Breast epithelium (tissue), 4 donors: ENCODE results near the gene CHRM1. TPM values are rescaled to one million over a fixed set of nuclear protein-coding genes. Genes with fewer than 3 reads are reported as not detected.
A peak's percentile ranks its signal among the peaks of the same experiment; 100 is the strongest.

Source experiments
- DNase-seq, 2 donors: peaks; one replicate each; pipeline ENCODE4 v3.0.0-alpha.2; 2019; ENCODE audit warnings: low spot score in 2 of 2
- H3K27ac ChIP-seq, 2 donors: fragments of 200-600 bp; sonication (generic) in 1 of 2; one replicate each; pipeline ENCODE4 v1.5.1; 2016 to 2019; ENCODE audit warnings: mild to moderate bottlenecking in 1 of 2
- H3K27me3 ChIP-seq, 2 donors: fragments of 200-600 bp; sonication (generic) in 1 of 2; one replicate each; pipeline versions ENCODE4 v1.5.1 to v1.6.0; 2017 to 2019; ENCODE audit warnings: control low read depth in 1 of 2, mild to moderate bottlenecking in 1 of 2
- H3K36me3 ChIP-seq: fragments of 200-600 bp; one replicate; pipeline ENCODE4 v1.5.1; 2019
- H3K4me1 ChIP-seq, 2 donors: fragments of 200-600 bp; sonication (generic); one replicate each; pipeline ENCODE4 v1.5.1; 2016 to 2019; ENCODE audit warnings: control low read depth in 1 of 2
- H3K4me3 ChIP-seq, 3 donors: fragments of 200-600 bp; sonication (generic); 1 replicate in 2 of 3; 2 replicates in 1 of 3; pipeline ENCODE4 v1.5.1; 2016 to 2019; ENCODE audit warnings: mild to moderate bottlenecking in 3 of 3, moderate library complexity in 2 of 3
- H3K9me3 ChIP-seq, 2 donors: fragments of 200-600 bp; sonication (generic) in 1 of 2; one replicate each; pipeline ENCODE4 v1.5.1; 2016 to 2019; ENCODE audit warnings: control low read depth in 1 of 2
- CTCF ChIP-seq, 3 donors: fragments of 450-650 bp; IDR thresholded peaks; one replicate each; pipeline ENCODE4 v1.5.1; 2016 to 2017; ENCODE audit warnings: antibody characterized with exemption in 3 of 3, mild to moderate bottlenecking in 3 of 3, moderate library complexity in 3 of 3
- POLR2A ChIP-seq: fragments of 450-650 bp; IDR thresholded peaks from one replicate; pipeline ENCODE4 v1.6.1; 2016; ENCODE audit warnings: antibody characterized with exemption, mild to moderate bottlenecking, moderate library complexity
- POLR2AphosphoS5 ChIP-seq, 3 donors: sonication (generic); formaldehyde crosslinking; IDR thresholded peaks; one replicate each; pipeline ENCODE4 v1.6.1; 2017; ENCODE audit warnings: antibody characterized with exemption in 3 of 3
- intact Hi-C: fragments of 100-400 bp; cut with DNase I; formaldehyde crosslinking; loops from one replicate; pipeline ENCODE4 v1.15.1; 2023; ENCODE audit warnings: low total_unique reads
- total RNA-seq, 3 donors: library from RNA; depleted of rRNA; stranded (reverse); fragments of >200 nt; gene quantifications; one replicate each; pipeline ENCODE4 v1.1.0, GENCODE V29; 2016

CHRM1 gene
- total RNA-seq, 3 donors from 2014 or later: 0.88 to 1.3 TPM; not detected in 1

GRCh38 chr11:62919898-62920640, 1.1 kb downstream of the CHRM1 start:
- TF ChIP-seq CTCF (IDR thresholded peaks at IDR 0.05): no peak
- no peak for TF ChIP-seq POLR2AphosphoS5 (IDR thresholded peaks at IDR 0.05)
- no peak for TF ChIP-seq POLR2A
- DNase-seq: no peak
- H3K36me3 ChIP-seq: no peaks in the 10 kb centered on the region
- intact Hi-C loops: no loop called here
- H3K9me3 ChIP-seq: no peaks in the 10 kb centered on the region
- no peak overlapping the region for H3K27ac ChIP-seq
- peak overlapping the region in 1 of 3 donors; percentile 57 for H3K4me3 ChIP-seq
- H3K4me1 ChIP-seq: no peaks in the 10 kb centered on the region
- peaks cover 3 to 14% of the 10 kb centered on the region in 2 donors for H3K27me3 ChIP-seq

GRCh38 chr11:62919476-62919875, 1.7 kb downstream of the CHRM1 start:
- intact Hi-C loops: no loop called here
- Histone ChIP-seq H3K9me3 (no peaks in the 10 kb centered on the region), H3K36me3 (no peaks in the 10 kb centered on the region), H3K4me1 (no peaks in the 10 kb centered on the region), H3K27me3 (peaks cover 3 to 13% of the 10 kb centered on the region in 2 donors), H3K27ac (no peak overlapping the region), H3K4me3 (no peak overlapping the region)
- no peak for DNase-seq
- TF ChIP-seq POLR2A: no peak

- intact Hi-C loops: no loop called here
- TF ChIP-seq POLR2A: no peak
- no peak for TF ChIP-seq CTCF (IDR thresholded peaks at IDR 0.05)
- no peak for TF ChIP-seq POLR2AphosphoS5 (IDR thresholded peaks at IDR 0.05)
- no peaks in the 10 kb centered on the region for H3K36me3 ChIP-seq
- peaks cover 0 to 6% of the 10 kb centered on the region in 2 donors for H3K27me3 ChIP-seq
- no peak overlapping the region for H3K4me3 ChIP-seq
- H3K4me1 ChIP-seq: no peaks in the 10 kb centered on the region
- H3K9me3 ChIP-seq: no peaks in the 10 kb centered on the region
- DNase-seq: no peak
- no peak overlapping the region for H3K27ac ChIP-seq
Measured at GRCh38 chr11:62918531-62918930, 2.6 kb downstream of the CHRM1 start.

- intact Hi-C loops: no loop called here
- H3K27ac ChIP-seq: no peak overlapping the region
- DNase-seq: no peak
- H3K4me3 ChIP-seq: no peak overlapping the region
- no peaks in the 10 kb centered on the region for H3K36me3 ChIP-seq
- H3K27me3 ChIP-seq: peaks cover 0 to 1% of the 10 kb centered on the region in 2 donors
- no peak for TF ChIP-seq CTCF (IDR thresholded peaks at IDR 0.05)
- no peak for TF ChIP-seq POLR2A
- TF ChIP-seq POLR2AphosphoS5 (IDR thresholded peaks at IDR 0.05): no peak
- H3K9me3 ChIP-seq: no peaks in the 10 kb centered on the region
- no peaks in the 10 kb centered on the region for H3K4me1 ChIP-seq
Measured at GRCh38 chr11:62917906-62918502, 3.2 kb downstream of the CHRM1 start.

- Histone ChIP-seq H3K4me1 (peaks cover 3 to 14% of the 10 kb centered on the region in 2 donors), H3K27me3 (no peaks in the 10 kb centered on the region), H3K36me3 (no peaks in the 10 kb centered on the region), H3K9me3 (no peaks in the 10 kb centered on the region), H3K4me3 (no peak overlapping the region), H3K27ac (no peak overlapping the region)
- intact Hi-C loops: no loop called here
- no peak for DNase-seq
- TF ChIP-seq POLR2AphosphoS5 (IDR thresholded peaks at IDR 0.05) (no peak), POLR2A (no peak), CTCF (IDR thresholded peaks at IDR 0.05) (no peak)
Measured at GRCh38 chr11:62914416-62914815, 6.7 kb downstream of the CHRM1 start.
